Activated effector memory CD4-positive, alpha-beta T cell treated with Interleukin-2 at 50 U/mL for 16 hours (primary cell): ENCODE results near the gene EPAS1.

Source experiments
- DNase-seq: peaks from one replicate; pipeline ENCODE4 v3.0.0-alpha.2; 2020

Gene EPAS1

GRCh38 chr2:46273919-46274318 lies 23.3 kb upstream of the EPAS1 start:
- no peak for DNase-seq

GRCh38 chr2:46274586-46274985 lies 22.6 kb upstream of the EPAS1 start:
- DNase-seq, result no peak

GRCh38 chr2:46275995-46276394 lies 21.2 kb upstream of the EPAS1 start:
- DNase-seq, result no peak

GRCh38 chr2:46276642-46277041 lies 20.6 kb upstream of the EPAS1 start:
- no peak for DNase-seq

GRCh38 chr2:46277431-46278190 lies 19.6 kb upstream of the EPAS1 start:
- DNase-seq, result no peak

- DNase-seq, result no peak
Measured at GRCh38 chr2:46278952-46279351, 18.3 kb upstream of the EPAS1 start.

- no peak for DNase-seq
Measured at GRCh38 chr2:46281939-46282338, 15.3 kb upstream of the EPAS1 start.

- DNase-seq, result no peak
Measured at GRCh38 chr2:46283693-46284092, 13.5 kb upstream of the EPAS1 start.

GRCh38 chr2:46284260-46284659 lies 12.9 kb upstream of the EPAS1 start:
- DNase-seq, result no peak

- DNase-seq, result no peak
Measured at GRCh38 chr2:46284796-46285195, 12.4 kb upstream of the EPAS1 start.

- no peak for DNase-seq
Measured at GRCh38 chr2:46286715-46287114, 10.5 kb upstream of the EPAS1 start.

- DNase-seq, result no peak
Measured at GRCh38 chr2:46290078-46290477, 7.1 kb upstream of the EPAS1 start.

GRCh38 chr2:46293466-46293865 lies 3.7 kb upstream of the EPAS1 start:
- no peak for DNase-seq

GRCh38 chr2:46294176-46294836 lies 2.9 kb upstream of the EPAS1 start:
- no peak for DNase-seq

- no peak for DNase-seq
Measured at GRCh38 chr2:46296216-46296839, 879 bp upstream of the EPAS1 start.

GRCh38 chr2:46297546-46298271 lies 502 bp downstream of the EPAS1 start:
- peak; percentile 56 for DNase-seq

- DNase-seq, result no peak
Measured at GRCh38 chr2:46298272-46298521, 990 bp downstream of the EPAS1 start.

GRCh38 chr2:46298522-46299353 lies 1.5 kb downstream of the EPAS1 start:
- peak; percentile 8 for DNase-seq

- no peak for DNase-seq
Measured at GRCh38 chr2:46299365-46300263, 2.4 kb downstream of the EPAS1 start.

- DNase-seq, result no peak
Measured at GRCh38 chr2:46300406-46300832, 3.2 kb downstream of the EPAS1 start.

GRCh38 chr2:46302005-46302695 lies 4.9 kb downstream of the EPAS1 start:
- no peak for DNase-seq
